ENCODE data around the gene RFPL3.
A peak's percentile ranks its signal among the peaks of the same experiment; 100 is the strongest.

RFPL3 gene

DNA sequence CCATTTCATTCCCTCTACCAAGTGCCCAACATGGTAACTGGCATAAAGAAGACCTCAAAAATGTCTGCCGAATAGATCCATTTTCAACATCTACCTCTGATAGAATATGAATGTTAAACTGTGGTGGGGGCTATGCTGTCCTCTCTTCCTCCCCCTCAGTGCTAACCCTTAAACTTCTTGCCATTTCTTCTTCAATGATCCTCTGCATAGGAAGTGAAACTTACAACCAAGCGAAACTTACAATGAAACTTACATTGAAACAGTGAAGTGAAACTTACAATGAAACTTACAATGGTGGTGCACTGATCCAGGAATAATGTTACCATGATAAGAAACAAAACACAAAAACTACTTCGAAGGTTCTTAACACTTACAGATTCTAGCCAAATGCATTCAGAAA, 49.6 kb downstream of the RFPL3 start:
- Histone ChIP-seq H3K9me3 (ENCODE audit: control insufficient read depth, insufficient read depth, low read depth, low read length) (no peaks in the 10 kb centered on the region), H3K36me3 (ENCODE audit: control insufficient read depth in 2 of 2, insufficient read depth in 1 of 2, low read length in 2 of 2) (peaks cover 64 to 66% of the 10 kb centered on the region in 2 experiments), H3K4me3 (ENCODE audit: low read depth, low read length) (no peak overlapping the region), H3K27ac (ENCODE audit: extremely low read depth, low read depth, low read length) (no peak overlapping the region), H3K4me1 (ENCODE audit: control insufficient read depth, insufficient read depth, low read length) (no peaks in the 10 kb centered on the region; the same call in 1 of the 2 replicates)
- CTCF ChIA-PET, result no interaction called here
- POLR2A ChIA-PET, result no interaction called here
- TF ChIP-seq ZBTB48 (tag by site-specific recombination; IDR thresholded peaks at IDR 0.05) (no peak), PRDM1 (tag by site-specific recombination; IDR thresholded peaks at IDR 0.05) (0 out of 2 replicates have a peak, but pooled peaks have one; percentile 39), KLF16 (tag by site-specific recombination; IDR thresholded peaks at IDR 0.05) (no peak)

DNA sequence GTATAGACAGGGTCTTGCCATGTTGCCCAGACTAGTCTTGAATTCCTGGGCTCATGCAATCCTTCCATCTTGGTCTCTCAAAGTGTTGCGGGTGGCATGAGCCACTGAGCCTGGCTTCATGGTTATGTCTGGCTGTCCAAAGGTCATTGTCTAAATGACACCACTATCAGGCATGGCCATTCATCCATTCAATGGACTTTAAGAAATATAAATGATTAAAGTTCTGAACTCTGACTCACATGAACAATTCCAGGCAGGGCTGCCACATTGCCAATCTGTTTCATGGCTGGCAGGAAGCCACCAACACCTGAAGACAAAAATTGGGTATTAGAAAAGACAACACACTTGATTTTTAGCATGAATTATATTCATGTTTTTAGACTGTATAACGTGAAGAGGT, 50.3 kb downstream of the RFPL3 start:
- TF ChIP-seq BCL11B (tag by site-specific recombination; IDR thresholded peaks at IDR 0.05; ENCODE audit: low read depth) (no peak), ZNF426 (tag by site-specific recombination; IDR thresholded peaks at IDR 0.05) (no peak), HOXC10 (CRISPR knock-in tag; IDR thresholded peaks at IDR 0.05) (no peak), KLF1 (tag by site-specific recombination; IDR thresholded peaks at IDR 0.05) (no peak), SALL2 (tag by site-specific recombination; IDR thresholded peaks at IDR 0.05; ENCODE audit: borderline replicate concordance) (no peak), ZNF670 (tag by site-specific recombination; IDR thresholded peaks at IDR 0.05; ENCODE audit: low read depth) (no peak), ZNF621 (tag by site-specific recombination; IDR thresholded peaks at IDR 0.05) (no peak), ZNF837 (tag by site-specific recombination; IDR thresholded peaks at IDR 0.05) (no peak), ZNF211 (tag by site-specific recombination; IDR thresholded peaks at IDR 0.05; ENCODE audit: low read depth) (no peak), GFI1B (tag by site-specific recombination; IDR thresholded peaks at IDR 0.05) (no peak), SETDB1 (IDR thresholded peaks at IDR 0.05; ENCODE audit: insufficient read length, low read length) (no peak), ZNF404 (tag by site-specific recombination; IDR thresholded peaks at IDR 0.05) (no peak)
- TF ChIP-seq, protein P1, sequence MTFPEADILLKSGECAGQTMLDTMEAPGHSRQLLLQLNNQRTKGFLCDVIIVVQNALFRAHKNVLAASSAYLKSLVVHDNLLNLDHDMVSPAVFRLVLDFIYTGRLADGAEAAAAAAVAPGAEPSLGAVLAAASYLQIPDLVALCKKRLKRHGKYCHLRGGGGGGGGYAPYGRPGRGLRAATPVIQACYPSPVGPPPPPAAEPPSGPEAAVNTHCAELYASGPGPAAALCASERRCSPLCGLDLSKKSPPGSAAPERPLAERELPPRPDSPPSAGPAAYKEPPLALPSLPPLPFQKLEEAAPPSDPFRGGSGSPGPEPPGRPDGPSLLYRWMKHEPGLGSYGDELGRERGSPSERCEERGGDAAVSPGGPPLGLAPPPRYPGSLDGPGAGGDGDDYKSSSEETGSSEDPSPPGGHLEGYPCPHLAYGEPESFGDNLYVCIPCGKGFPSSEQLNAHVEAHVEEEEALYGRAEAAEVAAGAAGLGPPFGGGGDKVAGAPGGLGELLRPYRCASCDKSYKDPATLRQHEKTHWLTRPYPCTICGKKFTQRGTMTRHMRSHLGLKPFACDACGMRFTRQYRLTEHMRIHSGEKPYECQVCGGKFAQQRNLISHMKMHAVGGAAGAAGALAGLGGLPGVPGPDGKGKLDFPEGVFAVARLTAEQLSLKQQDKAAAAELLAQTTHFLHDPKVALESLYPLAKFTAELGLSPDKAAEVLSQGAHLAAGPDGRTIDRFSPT (tag by site-specific recombination; IDR thresholded peaks at IDR 0.05), result no peak
- TF ChIP-seq, protein P2, sequence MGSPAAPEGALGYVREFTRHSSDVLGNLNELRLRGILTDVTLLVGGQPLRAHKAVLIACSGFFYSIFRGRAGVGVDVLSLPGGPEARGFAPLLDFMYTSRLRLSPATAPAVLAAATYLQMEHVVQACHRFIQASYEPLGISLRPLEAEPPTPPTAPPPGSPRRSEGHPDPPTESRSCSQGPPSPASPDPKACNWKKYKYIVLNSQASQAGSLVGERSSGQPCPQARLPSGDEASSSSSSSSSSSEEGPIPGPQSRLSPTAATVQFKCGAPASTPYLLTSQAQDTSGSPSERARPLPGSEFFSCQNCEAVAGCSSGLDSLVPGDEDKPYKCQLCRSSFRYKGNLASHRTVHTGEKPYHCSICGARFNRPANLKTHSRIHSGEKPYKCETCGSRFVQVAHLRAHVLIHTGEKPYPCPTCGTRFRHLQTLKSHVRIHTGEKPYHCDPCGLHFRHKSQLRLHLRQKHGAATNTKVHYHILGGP (tag by site-specific recombination; IDR thresholded peaks at IDR 0.05), result no peak
- ChIA-PET POLR2A (no interaction called here), CTCF (no interaction called here)
- no peaks in the 10 kb centered on the region for H3K9me3 ChIP-seq (ENCODE audit: control insufficient read depth, insufficient read depth, low read depth, low read length)
- no peak overlapping the region for H3K27ac ChIP-seq (ENCODE audit: extremely low read depth, low read depth, low read length)
- no peaks in the 10 kb centered on the region; the same call in 1 of the 2 replicates for H3K4me1 ChIP-seq (ENCODE audit: control insufficient read depth, insufficient read depth, low read length)
- H3K36me3 ChIP-seq (ENCODE audit: control insufficient read depth in 2 of 2, insufficient read depth in 1 of 2, low read length in 2 of 2), result peaks cover 62 to 63% of the 10 kb centered on the region in 2 experiments
- H3K4me3 ChIP-seq (ENCODE audit: low read depth, low read length), result no peak overlapping the region

DNA sequence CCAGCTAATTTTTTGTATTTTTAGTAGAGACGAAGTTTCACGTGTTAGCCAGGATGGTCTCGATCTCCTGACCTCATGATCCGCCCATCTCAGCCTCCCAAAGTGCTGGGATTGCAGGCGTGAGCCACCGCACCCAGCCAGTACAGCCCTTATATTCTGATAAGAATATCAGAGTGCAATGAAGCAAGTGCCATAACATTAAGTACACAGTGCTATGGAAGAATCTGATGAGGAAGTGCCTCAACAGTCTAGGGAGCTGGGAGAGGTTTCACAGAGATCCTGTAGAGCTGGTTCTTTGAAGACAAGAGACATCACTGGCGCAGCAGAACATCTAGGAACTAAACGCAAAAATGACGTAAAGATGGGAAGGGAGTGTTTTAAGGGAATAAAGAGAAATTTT, 52.3 kb downstream of the RFPL3 start:
- Histone ChIP-seq H3K36me3 (ENCODE audit: control insufficient read depth in 2 of 2, insufficient read depth in 1 of 2, low read length in 2 of 2) (peaks cover 45 to 46% of the 10 kb centered on the region in 2 experiments), H3K4me1 (ENCODE audit: control insufficient read depth, insufficient read depth, low read length) (no peaks in the 10 kb centered on the region; the same call in 1 of the 2 replicates), H3K9me3 (ENCODE audit: control insufficient read depth, insufficient read depth, low read depth, low read length) (no peaks in the 10 kb centered on the region), H3K27ac (ENCODE audit: extremely low read depth, low read depth, low read length) (no peak overlapping the region), H3K4me3 (ENCODE audit: low read depth, low read length) (no peak overlapping the region)
- TF ChIP-seq ZNF521 (tag by site-specific recombination; IDR thresholded peaks at IDR 0.05) (no peak), ZNF785 (tag by site-specific recombination; IDR thresholded peaks at IDR 0.05) (no peak), ZNF174 (tag by site-specific recombination; IDR thresholded peaks at IDR 0.05) (no peak), HOXA7 (CRISPR knock-in tag; IDR thresholded peaks at IDR 0.05; ENCODE audit: borderline replicate concordance) (no peak)
- TF ChIP-seq, protein P3, sequence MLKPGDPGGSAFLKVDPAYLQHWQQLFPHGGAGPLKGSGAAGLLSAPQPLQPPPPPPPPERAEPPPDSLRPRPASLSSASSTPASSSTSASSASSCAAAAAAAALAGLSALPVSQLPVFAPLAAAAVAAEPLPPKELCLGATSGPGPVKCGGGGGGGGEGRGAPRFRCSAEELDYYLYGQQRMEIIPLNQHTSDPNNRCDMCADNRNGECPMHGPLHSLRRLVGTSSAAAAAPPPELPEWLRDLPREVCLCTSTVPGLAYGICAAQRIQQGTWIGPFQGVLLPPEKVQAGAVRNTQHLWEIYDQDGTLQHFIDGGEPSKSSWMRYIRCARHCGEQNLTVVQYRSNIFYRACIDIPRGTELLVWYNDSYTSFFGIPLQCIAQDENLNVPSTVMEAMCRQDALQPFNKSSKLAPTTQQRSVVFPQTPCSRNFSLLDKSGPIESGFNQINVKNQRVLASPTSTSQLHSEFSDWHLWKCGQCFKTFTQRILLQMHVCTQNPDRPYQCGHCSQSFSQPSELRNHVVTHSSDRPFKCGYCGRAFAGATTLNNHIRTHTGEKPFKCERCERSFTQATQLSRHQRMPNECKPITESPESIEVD (tag by site-specific recombination; IDR thresholded peaks at IDR 0.05), result no peak
- CTCF ChIA-PET, result interaction anchor here (0.7 to 1.2 kb wide), 5 partner anchors 9 to 144 kb away, joined by 3 to 4 read pairs (median 3); no protein-coding TSS in a partner anchor
- POLR2A ChIA-PET, result no interaction called here
